Smooth muscle cell (in vitro differentiated cells): ENCODE results near the gene TRMT112. TPM values are rescaled to one million over a fixed set of nuclear protein-coding genes. Genes with fewer than 3 reads are reported as not detected.

Experiments used
- DNase-seq: peaks from one replicate; lab custom pipeline; 2025; ENCODE audit not compliant: unreplicated experiment; lab: John Stamatoyannopoulos, UW
- H2AFZ ChIP-seq: fragments of 200-600 bp; sonication (generic); 2 replicates; pipeline ENCODE4 v1.6.0; 2016; ENCODE audit warnings: antibody characterized with exemption, low read depth, mild to moderate bottlenecking
- H3F3A ChIP-seq: fragments of 200-600 bp; sonication (generic); 2 replicates; pipeline ENCODE4 v1.6.0; 2017; ENCODE audit warnings: antibody characterized with exemption, low read depth
- H3K27ac ChIP-seq: fragments of 200-600 bp; sonication (generic); 2 replicates; pipeline ENCODE4 v1.5.1; 2016; ENCODE audit warnings: low read depth, mild to moderate bottlenecking
- H3K27me3 ChIP-seq: fragments of 200-600 bp; sonication (generic); 2 replicates; pipeline ENCODE4 v1.6.1; 2016; ENCODE audit warnings: low read depth, mild to moderate bottlenecking
- H3K36me3 ChIP-seq: fragments of 200-600 bp; sonication (generic); 2 replicates; pipeline ENCODE4 v1.5.1; 2016; ENCODE audit warnings: low read depth
- H3K4me1 ChIP-seq: fragments of 200-600 bp; sonication (generic); 2 replicates; pipeline ENCODE4 v1.5.1; 2016; ENCODE audit warnings: low read depth
- H3K4me2 ChIP-seq: fragments of 200-600 bp; sonication (generic); 2 replicates; pipeline ENCODE4 v1.6.0; 2016; ENCODE audit warnings: mild to moderate bottlenecking
- H3K4me3 ChIP-seq: fragments of 200-600 bp; sonication (generic); 2 replicates; pipeline ENCODE4 v1.5.1; 2016; ENCODE audit warnings: mild to moderate bottlenecking
- H3K79me2 ChIP-seq: fragments of 200-600 bp; sonication (generic); 2 replicates; pipeline ENCODE4 v1.6.0; 2016; ENCODE audit warnings: low read depth, mild to moderate bottlenecking
- H3K9ac ChIP-seq: fragments of 200-600 bp; sonication (generic); 2 replicates; pipeline ENCODE4 v1.6.0; 2016; ENCODE audit warnings: low read depth
- H3K9me3 ChIP-seq: fragments of 200-600 bp; sonication (generic); replicated peaks from 2 replicates; pipeline ENCODE4 v1.5.1; 2016; ENCODE audit warnings: low read depth
- H4K20me1 ChIP-seq: fragments of 200-600 bp; sonication (generic); 2 replicates; pipeline ENCODE4 v1.6.0; 2016; ENCODE audit warnings: low read depth
- WGBS: methylation state at CpG from one replicate; pipeline ENCODE4 v1.1.7; 2016; ENCODE audit warnings: low lambda C conversion rate; 5-methylcytosine and 5-hydroxymethylcytosine counted together
- polyA plus RNA-seq: library from polyadenylated mRNA; unstranded; fragments of >200 nt; fragmentation: Nextera tagmentation; extraction: Ambion mirVana; gene quantifications from 2 replicates; pipeline ENCODE4 v1.2.1, GENCODE V29; 2016
- total RNA-seq: library from RNA; depleted of rRNA; stranded (reverse); fragments of >200 nt; gene quantifications from 2 replicates; pipeline ENCODE4 v1.2.3, GENCODE V29; 2014
- TF ChIP-seq, protein P1 (sequence below): fragments of 200-600 bp; sonication (generic); IDR thresholded peaks from 2 replicates; pipeline ENCODE4 v1.5.1; 2017; ENCODE audit warnings: borderline replicate concordance, mild to moderate bottlenecking, antibody characterized with exemption; ENCODE audit not compliant: insufficient read depth, poor library complexity, severe bottlenecking

TRMT112 gene
- total and polyA plus RNA-seq, 2 experiments from 2014 or later, result 285 to 327 TPM

DNA sequence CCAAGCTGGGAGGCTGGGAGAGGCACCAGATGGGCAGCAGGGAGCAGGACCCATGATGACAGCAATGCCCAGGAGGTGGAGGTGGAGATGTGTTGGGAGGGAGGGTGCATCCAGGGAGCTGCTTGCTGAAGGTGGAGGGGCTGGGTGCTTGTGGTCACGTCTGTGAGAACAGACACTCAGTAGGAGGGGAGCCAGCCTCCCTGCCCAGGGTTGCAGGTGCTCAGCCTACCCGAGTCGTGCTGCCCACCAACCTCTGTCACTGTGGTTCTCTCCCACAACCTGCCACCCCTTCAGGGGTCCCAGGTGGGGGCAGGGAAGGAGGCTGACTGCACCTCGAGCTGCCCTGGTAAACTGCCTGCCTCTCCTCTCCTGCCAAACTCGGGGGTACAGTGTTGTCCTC lies 6.0 kb upstream of the TRMT112 start:
- no peak for DNase-seq
- no peaks in the 10 kb centered on the region for H3K79me2 ChIP-seq
- no peaks in the 10 kb centered on the region for H4K20me1 ChIP-seq
- H3K4me1 ChIP-seq, result peaks cover 8% of the 10 kb centered on the region
- H3K27ac ChIP-seq, result no peak overlapping the region
- TF ChIP-seq, protein P1, sequence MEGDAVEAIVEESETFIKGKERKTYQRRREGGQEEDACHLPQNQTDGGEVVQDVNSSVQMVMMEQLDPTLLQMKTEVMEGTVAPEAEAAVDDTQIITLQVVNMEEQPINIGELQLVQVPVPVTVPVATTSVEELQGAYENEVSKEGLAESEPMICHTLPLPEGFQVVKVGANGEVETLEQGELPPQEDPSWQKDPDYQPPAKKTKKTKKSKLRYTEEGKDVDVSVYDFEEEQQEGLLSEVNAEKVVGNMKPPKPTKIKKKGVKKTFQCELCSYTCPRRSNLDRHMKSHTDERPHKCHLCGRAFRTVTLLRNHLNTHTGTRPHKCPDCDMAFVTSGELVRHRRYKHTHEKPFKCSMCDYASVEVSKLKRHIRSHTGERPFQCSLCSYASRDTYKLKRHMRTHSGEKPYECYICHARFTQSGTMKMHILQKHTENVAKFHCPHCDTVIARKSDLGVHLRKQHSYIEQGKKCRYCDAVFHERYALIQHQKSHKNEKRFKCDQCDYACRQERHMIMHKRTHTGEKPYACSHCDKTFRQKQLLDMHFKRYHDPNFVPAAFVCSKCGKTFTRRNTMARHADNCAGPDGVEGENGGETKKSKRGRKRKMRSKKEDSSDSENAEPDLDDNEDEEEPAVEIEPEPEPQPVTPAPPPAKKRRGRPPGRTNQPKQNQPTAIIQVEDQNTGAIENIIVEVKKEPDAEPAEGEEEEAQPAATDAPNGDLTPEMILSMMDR, result no peak
- H3K27me3 ChIP-seq, result no peaks in the 10 kb centered on the region
- WGBS, result 92% methylated on average over 5 of the region's 5 CpGs
- no peak overlapping the region for H2AFZ ChIP-seq
- H3K9ac ChIP-seq, result no peak overlapping the region
- no peaks in the 10 kb centered on the region for H3F3A ChIP-seq
- no peaks in the 10 kb centered on the region for H3K9me3 ChIP-seq
- no peak overlapping the region for H3K4me3 ChIP-seq
- H3K36me3 ChIP-seq, result no peaks in the 10 kb centered on the region
- H3K4me2 ChIP-seq, result no peak overlapping the region

DNA sequence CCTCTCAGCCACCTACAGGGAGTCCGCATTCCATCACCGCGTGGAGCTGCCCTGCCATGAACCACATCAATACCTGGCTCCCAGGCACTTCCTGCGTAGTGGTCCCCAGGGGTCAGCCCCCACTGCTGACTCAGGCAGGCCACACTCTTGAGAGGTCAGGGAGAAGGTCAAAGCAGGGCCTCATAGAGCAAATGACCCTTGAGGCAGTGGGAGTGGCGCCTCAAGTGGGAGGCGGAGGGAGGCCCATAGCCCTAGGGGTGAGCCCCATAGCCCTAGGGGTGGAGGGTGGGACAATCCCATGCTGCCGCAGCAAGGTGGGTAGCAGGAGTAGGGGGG lies 5.5 kb upstream of the TRMT112 start:
- 81% methylated on average over 7 of the region's 7 CpGs for WGBS
- no peaks in the 10 kb centered on the region for H3K79me2 ChIP-seq
- no peaks in the 10 kb centered on the region for H3K9me3 ChIP-seq
- H3K27ac ChIP-seq, result no peak overlapping the region
- H3F3A ChIP-seq, result no peaks in the 10 kb centered on the region
- TF ChIP-seq, protein P1, result no peak
- no peak overlapping the region for H3K4me2 ChIP-seq
- no peak overlapping the region for H3K9ac ChIP-seq
- no peak overlapping the region for H2AFZ ChIP-seq
- no peaks in the 10 kb centered on the region for H3K36me3 ChIP-seq
- no peaks in the 10 kb centered on the region for H4K20me1 ChIP-seq
- no peaks in the 10 kb centered on the region for H3K27me3 ChIP-seq
- H3K4me1 ChIP-seq, result peaks cover 8% of the 10 kb centered on the region
- no peak for DNase-seq
- no peak overlapping the region for H3K4me3 ChIP-seq

DNA sequence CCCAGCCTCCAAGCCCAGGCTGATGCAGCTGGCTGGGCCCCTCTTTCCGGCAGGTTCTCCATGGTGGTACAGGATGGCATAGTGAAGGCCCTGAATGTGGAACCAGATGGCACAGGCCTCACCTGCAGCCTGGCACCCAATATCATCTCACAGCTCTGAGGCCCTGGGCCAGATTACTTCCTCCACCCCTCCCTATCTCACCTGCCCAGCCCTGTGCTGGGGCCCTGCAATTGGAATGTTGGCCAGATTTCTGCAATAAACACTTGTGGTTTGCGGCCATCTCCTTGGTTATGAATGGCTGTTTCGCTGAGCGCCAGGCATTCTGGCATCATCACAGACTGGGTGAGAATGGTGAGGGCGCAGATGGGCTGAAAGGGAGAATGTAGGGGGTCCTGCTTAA lies 4.2 kb upstream of the TRMT112 start:
- WGBS, result 88% methylated on average over 5 of the region's 5 CpGs
- H3K4me2 ChIP-seq, result no peak overlapping the region
- no peaks in the 10 kb centered on the region for H3F3A ChIP-seq
- no peaks in the 10 kb centered on the region for H3K36me3 ChIP-seq
- H3K9me3 ChIP-seq, result no peaks in the 10 kb centered on the region
- H2AFZ ChIP-seq, result no peak overlapping the region
- no peaks in the 10 kb centered on the region for H3K27me3 ChIP-seq
- peak overlapping the region; percentile 7 for H3K27ac ChIP-seq
- TF ChIP-seq, protein P1, result no peak
- H3K79me2 ChIP-seq, result peaks cover 6% of the 10 kb centered on the region
- no peak for DNase-seq
- peaks cover 8% of the 10 kb centered on the region for H3K4me1 ChIP-seq
- H3K4me3 ChIP-seq, result no peak overlapping the region
- H3K9ac ChIP-seq, result no peak overlapping the region
- no peaks in the 10 kb centered on the region for H4K20me1 ChIP-seq

DNA sequence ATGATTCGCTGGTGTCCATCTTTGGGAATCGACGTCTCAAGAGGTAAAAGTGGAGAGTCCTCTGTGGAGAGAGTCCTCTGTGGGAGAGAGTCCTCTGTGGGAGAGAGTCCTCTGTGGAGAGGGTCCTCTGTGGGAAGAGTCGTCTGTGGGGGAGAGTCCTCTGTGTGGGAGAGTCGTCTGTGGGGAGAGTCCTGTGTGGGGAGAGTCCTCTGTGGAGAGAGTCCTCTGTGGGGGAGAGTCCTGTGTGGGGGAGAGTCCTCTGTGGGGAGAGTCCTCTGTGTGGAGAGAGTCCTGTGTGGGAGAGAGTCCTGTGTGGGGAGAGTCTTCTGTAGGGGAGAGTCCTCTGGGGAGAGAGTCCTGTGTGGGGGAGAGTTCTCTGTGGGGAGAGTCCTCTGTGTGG lies 3.7 kb upstream of the TRMT112 start:
- Histone ChIP-seq H3F3A (no peaks in the 10 kb centered on the region), H3K4me3 (no peak overlapping the region), H3K79me2 (peaks cover 6% of the 10 kb centered on the region), H3K27me3 (no peaks in the 10 kb centered on the region), H3K9ac (no peak overlapping the region), H2AFZ (no peak overlapping the region), H3K4me2 (no peak overlapping the region), H3K27ac (peak overlapping the region; percentile 7), H3K36me3 (no peaks in the 10 kb centered on the region), H3K4me1 (peaks cover 8% of the 10 kb centered on the region), H3K9me3 (no peaks in the 10 kb centered on the region), H4K20me1 (no peaks in the 10 kb centered on the region)
- TF ChIP-seq, protein P1, result no peak
- no peak for DNase-seq
- WGBS, result 96% methylated on average over 5 of the region's 5 CpGs
